Small intestine (tissue), 7 donors: ENCODE measurements around the gene TYK2. TPM values are rescaled to one million over a fixed set of nuclear protein-coding genes. Genes with fewer than 3 reads are reported as not detected.
A peak's percentile ranks its signal among the peaks of the same experiment; 100 is the strongest.
"Not testable (repeated sequence)": the region's sequence is repeated elsewhere in the genome, so short reads cannot be mapped to it uniquely, and the experiment has no call there.

Source experiments
- DNase-seq, 2 donors: peaks; one replicate each; pipeline versions ENCODE4 v3.0.0 to v3.0.0-alpha.2; 2013
- FAIRE-seq: peaks from 2 replicates; lab custom pipeline; 2012; peaks lifted over from hg19 to GRCh38; lab: Jason Lieb, UNC
- H3K27ac ChIP-seq, 3 donors: one replicate each; pipeline ENCODE4 v1.5.1; 2013; ENCODE audit warnings: low read length in 2 of 3, mild to moderate bottlenecking in 2 of 3, control low read depth in 1 of 3, inconsistent platforms in 1 of 3, low read depth in 1 of 3, moderate library complexity in 1 of 3
- H3K27me3 ChIP-seq, 3 donors: one replicate each; pipeline ENCODE4 v1.6.1; 2013; ENCODE audit warnings: low read length in 3 of 3, inconsistent platforms in 1 of 3; ENCODE audit not compliant: control insufficient read depth in 3 of 3, insufficient read depth in 3 of 3
- H3K36me3 ChIP-seq, 3 donors: one replicate each; pipeline ENCODE4 v1.6.1; 2013; ENCODE audit warnings: low read length in 3 of 3, inconsistent platforms in 1 of 3, low read depth in 1 of 3, mild to moderate bottlenecking in 1 of 3, moderate library complexity in 1 of 3; ENCODE audit not compliant: control insufficient read depth in 3 of 3, insufficient read depth in 2 of 3
- H3K4me1 ChIP-seq, 3 donors: one replicate each; pipeline ENCODE4 v1.6.1; 2013; ENCODE audit warnings: low read length in 2 of 3, inconsistent platforms in 1 of 3, low read depth in 1 of 3, mild to moderate bottlenecking in 1 of 3, moderate library complexity in 1 of 3; ENCODE audit not compliant: control insufficient read depth in 3 of 3, insufficient read depth in 2 of 3
- H3K4me3 ChIP-seq, 3 donors: one replicate each; pipeline ENCODE4 v1.5.1; 2013; ENCODE audit warnings: low read length in 3 of 3, control low read depth in 1 of 3, inconsistent platforms in 1 of 3, low read depth in 1 of 3, mild to moderate bottlenecking in 1 of 3, moderate library complexity in 1 of 3
- H3K9me3 ChIP-seq, 2 donors: one replicate each; pipeline ENCODE4 v1.6.1; 2013; ENCODE audit warnings: low read depth in 1 of 2, low read length in 1 of 2; ENCODE audit not compliant: control insufficient read depth in 2 of 2, insufficient read depth in 1 of 2
- WGBS, 3 donors: extraction: QIAGEN DNeasy Blood & Tissue Kit; methylation state at CpG; one replicate each; pipeline ENCODE4 v1.1.7; 2013; 5-methylcytosine and 5-hydroxymethylcytosine counted together
- polyA plus RNA-seq, 4 donors: library from polyadenylated mRNA; stranded (reverse) in 3 of 4; unstranded in 1 of 4; fragments of 200-250 nt in 3 of 4; fragments of 120-200 nt in 1 of 4; gene quantifications; one replicate each; pipeline versions ENCODE4 v1.2.1 to v1.2.3, GENCODE V29; 2013
- donor health status: healthy with polysubstance abuse.
- donor health status: control.
- donor health status: control.
- donor health status: Bipolar disorder and iron deficiency.
- donor health status: healthy.

Gene TYK2
- polyA plus RNA-seq, 4 donors: 81.8 to 162 (median 124) TPM

DNA sequence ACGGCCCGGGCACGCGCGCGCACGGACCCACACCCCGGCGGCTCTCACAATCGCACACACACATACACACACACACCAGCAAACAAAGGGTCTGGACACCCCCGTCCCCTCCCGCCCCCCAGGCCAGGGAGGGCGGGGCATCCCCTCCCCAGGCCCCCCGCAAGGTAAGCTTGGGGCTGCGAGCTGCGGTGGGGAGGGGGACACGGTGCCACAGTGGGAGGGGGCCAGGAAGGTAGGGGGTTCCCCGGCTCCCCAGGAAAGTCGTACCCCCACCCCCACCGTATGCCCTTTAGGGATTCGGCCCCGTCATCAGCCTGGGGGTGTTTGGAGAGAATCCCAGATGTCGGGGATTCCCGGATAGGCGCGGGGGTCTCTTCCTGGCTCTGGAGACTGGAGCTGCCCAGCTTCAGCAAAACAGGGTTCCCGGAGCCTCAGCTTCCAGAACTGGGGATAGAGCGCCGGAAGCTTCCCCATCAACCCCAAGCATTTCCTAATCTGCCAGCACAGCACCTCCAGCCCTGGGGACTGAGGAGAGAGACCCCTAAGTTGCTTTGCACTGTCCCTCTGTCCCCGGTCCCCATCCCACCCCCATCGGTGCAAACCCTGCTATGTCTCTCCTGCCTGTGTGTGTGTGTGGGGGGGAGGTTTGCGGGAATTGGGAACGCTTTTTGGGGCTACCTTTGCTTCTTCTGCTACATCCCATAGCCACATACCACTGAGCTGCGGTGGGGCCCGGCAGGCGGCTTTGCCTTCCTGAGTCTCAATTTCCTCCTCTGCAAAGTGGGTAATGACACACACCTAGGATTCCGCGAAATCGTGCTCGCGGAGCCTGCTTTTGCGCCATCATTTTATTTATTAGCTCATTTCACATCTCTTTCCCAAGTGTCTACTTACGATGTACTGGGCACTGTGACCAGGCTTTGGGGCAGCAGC is 24.8 kb upstream of the TYK2 start:
- FAIRE-seq (no peak), DNase-seq (no peak)
- Histone ChIP-seq H3K27me3 (peaks cover 0 to 48% (median 0%) of the 10 kb centered on the region in 3 donors), H3K36me3 (peaks cover 0 to 8% (median 0%) of the 10 kb centered on the region in 3 donors), H3K27ac (peak overlapping the region in 1 of 3 donors; percentile 12), H3K4me3 (peak overlapping the region in 2 of 3 donors; percentile 95 to 96), H3K4me1 (peaks cover 6 to 9% (median 8%) of the 10 kb centered on the region in 3 donors), H3K9me3 (no peaks in the 10 kb centered on the region)
- 5 to 7% (median 7%) methylated on average over 36 to 43 of the region's 43 CpGs for WGBS, 3 donors

DNA sequence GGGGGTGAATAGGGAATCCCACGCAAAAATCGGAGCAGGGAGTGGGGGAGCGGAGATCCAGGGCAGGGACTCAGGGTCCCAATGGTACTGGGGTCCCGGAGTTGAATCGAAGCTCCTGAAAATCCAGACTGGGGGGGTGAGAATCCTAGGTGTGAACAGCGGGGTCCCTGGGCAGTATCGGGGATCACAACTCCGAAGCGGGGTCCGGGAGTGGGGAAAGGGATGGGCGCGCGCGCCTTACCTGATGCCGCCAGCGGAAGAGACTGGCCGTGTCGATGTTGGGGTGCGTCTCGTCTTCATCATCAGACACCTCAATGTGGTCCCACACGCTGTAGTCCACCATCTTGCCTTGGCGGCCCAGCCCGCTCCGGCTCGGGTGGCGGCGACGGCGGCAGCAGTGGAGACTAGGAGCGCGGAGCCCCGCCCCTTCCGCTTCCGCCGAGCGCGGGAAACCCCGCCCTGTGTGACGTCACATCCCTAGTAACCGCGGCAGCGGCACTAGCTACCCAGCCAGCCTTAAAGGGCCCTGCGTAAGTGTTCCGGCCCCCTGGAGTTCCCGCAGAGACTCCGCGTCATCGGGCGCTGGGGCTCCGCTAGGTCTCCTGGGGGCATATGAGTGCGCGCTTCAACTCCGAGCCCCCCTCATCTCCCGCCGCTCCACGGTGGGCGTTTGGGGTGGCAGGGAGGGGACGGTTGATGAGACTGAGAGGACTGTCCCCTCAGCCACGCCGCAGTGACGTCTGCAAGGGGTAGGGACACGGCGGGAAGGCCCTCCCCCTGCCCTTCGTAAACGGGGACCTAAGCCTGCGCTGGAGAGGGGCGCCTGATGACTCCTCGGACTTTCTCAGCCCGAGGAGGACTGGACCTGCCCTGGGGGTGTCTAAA is 23.0 kb upstream of the TYK2 start, which contains the start of gene CDC37:
Gene CDC37 (minus strand): TSS at position 406 of the 885 bp plus-strand sequence. CDS start 63 bp downstream, at position 343.
- Histone ChIP-seq H3K27me3 (peaks cover 0 to 36% (median 0%) of the 10 kb centered on the region in 3 donors), H3K4me3 (peak within 1 kb of the TSS; percentile 93 to 96 (median 95)), H3K36me3 (peaks cover 0 to 23% (median 2%) of the 10 kb centered on the region in 3 donors), H3K4me1 (peaks cover 6 to 9% (median 8%) of the 10 kb centered on the region in 3 donors), H3K27ac (peak within 1 kb of the TSS; percentile 17 to 86 (median 49)), H3K9me3 (no peaks in the 10 kb centered on the region)
- WGBS, 3 donors: 0% methylated on average over 59 to 69 of the region's 69 CpGs
- DNase-seq (peak; percentile 93 to 99), FAIRE-seq (no peak)

DNA sequence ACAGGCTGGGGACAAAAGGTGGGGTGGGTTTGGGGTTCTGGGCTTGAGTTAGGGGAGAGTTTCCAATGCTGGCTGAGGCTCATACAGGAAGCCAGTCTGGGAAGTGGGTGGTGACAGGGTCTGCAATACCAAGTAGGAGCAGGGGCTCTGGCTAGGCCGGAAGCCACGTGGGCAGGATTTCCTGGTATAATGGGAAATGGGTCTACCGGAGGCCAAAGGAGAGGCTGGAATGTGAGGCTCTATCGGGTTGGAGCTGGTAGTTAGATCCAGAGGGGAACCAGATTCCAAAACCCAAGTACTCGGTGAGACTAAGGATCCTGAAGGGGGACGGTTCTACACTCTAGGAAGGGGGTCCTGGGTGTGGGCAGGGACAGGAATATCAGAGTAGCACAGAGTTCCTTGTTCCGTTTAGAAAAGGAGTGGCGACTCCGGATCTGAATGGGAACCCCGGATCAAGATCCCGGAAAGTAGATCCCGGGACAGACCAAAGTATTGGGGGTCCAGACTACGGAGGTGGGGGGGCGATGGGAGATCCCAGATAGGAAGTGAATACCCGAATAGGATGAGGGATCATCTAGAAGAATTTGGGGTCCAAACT is 22.2 kb upstream of the TYK2 start:
- peak in 1 of 2 donors; percentile 61 for DNase-seq
- WGBS, 3 donors: 0 to 1% (median 1%) methylated on average over 15 of the region's 15 CpGs

DNA sequence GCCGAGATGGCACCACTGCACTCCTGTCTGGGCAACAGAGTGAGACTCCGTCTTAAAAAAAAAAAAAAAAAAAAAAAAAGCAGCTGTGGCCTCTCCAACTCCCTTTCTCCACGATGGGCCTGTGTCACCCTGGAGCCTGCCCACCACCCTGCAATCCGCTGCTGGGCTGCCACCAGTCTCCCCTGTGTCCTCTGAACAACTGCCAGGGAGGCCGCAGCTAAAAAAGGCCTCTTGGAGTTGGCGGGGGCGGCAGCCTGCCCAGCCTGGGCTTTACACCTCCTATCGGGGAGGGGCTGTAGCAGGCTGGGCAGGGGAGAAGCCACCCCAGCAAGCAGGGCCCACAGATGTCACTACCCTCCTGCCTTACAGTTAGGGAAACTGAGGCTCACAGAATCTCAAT is 19.5 kb upstream of the TYK2 start:
- no peak for FAIRE-seq
- peaks cover 4 to 55% (median 5%) of the 10 kb centered on the region in 3 donors for H3K36me3 ChIP-seq
- 86 to 96% (median 94%) methylated on average over 7 to 8 of the region's 8 CpGs for WGBS, 3 donors
- H3K27me3 ChIP-seq: peaks cover 0 to 8% (median 0%) of the 10 kb centered on the region in 3 donors
- no peak for DNase-seq
- H3K27ac ChIP-seq: no peak overlapping the region
- H3K4me1 ChIP-seq: peaks cover 6 to 9% (median 8%) of the 10 kb centered on the region in 3 donors
- H3K4me3 ChIP-seq: no peak overlapping the region
- no peaks in the 10 kb centered on the region for H3K9me3 ChIP-seq

More for the DNA sequence above, 22.2 kb upstream of the TYK2 start:
- peak overlapping the region; percentile 93 to 96 (median 95) for H3K4me3 ChIP-seq
- H3K27me3 ChIP-seq: peaks cover 0 to 30% (median 0%) of the 10 kb centered on the region in 3 donors
- H3K9me3 ChIP-seq: no peaks in the 10 kb centered on the region
- FAIRE-seq: no peak
- peaks cover 6 to 9% (median 8%) of the 10 kb centered on the region in 3 donors for H3K4me1 ChIP-seq
- H3K27ac ChIP-seq: peak overlapping the region in 1 of 3 donors; percentile 86
- H3K36me3 ChIP-seq: peaks cover 0 to 31% (median 2%) of the 10 kb centered on the region in 3 donors

DNA sequence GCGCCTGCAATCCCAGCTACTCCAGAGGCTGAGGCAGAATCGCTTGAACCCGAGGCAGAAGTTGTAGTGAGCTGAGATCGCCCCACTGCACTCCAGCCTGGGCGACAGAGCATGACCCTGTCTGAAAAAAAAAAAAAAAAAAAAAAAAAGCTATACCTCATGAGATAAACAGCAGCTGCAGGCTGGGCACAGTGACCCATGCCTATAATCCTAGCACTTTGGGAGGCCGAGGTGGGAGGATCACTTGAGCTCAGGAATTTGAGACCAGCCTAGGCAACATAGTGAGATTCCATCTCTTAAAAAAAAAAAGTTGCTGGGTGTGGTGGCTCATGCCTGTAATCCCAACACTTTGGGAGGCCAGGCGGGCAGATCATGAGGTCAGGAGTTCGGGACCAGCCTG is 19.0 kb upstream of the TYK2 start:
- not testable (repeated sequence) for DNase-seq, H3K9me3 ChIP-seq, H3K4me1 ChIP-seq, H3K27me3 ChIP-seq, H3K27ac ChIP-seq, H3K4me3 ChIP-seq, FAIRE-seq
- peaks cover 4 to 61% (median 7%) of the 10 kb centered on the region in 3 donors for H3K36me3 ChIP-seq
- WGBS, 3 donors: 92 to 94% (median 92%) methylated on average over 8 of the region's 8 CpGs

DNA sequence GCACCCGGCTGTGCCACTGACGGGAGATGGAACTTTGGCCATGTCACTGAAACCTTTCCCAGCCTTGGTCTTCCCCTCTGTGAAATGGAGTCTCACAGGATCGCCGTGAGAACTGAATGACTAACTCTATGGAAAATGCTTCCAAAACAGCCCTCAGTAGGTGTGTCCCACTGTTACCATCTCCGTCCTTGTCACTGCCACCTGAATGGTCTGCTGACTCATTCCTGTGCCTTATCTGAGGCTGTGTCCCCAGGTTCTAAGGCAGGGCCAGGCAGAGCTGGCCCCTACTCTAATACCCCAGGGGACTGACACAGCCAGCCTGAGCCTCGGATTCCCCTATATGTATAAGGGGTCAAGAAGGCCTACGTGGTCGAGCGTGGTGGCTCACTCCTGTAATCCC is 18.4 kb upstream of the TYK2 start:
- 81 to 84% (median 83%) methylated on average over 9 of the region's 9 CpGs for WGBS, 3 donors
- FAIRE-seq: no peak
- Histone ChIP-seq H3K27ac (no peak overlapping the region), H3K9me3 (no peaks in the 10 kb centered on the region), H3K36me3 (peaks cover 4 to 66% (median 7%) of the 10 kb centered on the region in 3 donors), H3K4me1 (peaks cover 6 to 9% (median 6%) of the 10 kb centered on the region in 3 donors), H3K27me3 (no peaks in the 10 kb centered on the region), H3K4me3 (no peak overlapping the region)
- DNase-seq: no peak

DNA sequence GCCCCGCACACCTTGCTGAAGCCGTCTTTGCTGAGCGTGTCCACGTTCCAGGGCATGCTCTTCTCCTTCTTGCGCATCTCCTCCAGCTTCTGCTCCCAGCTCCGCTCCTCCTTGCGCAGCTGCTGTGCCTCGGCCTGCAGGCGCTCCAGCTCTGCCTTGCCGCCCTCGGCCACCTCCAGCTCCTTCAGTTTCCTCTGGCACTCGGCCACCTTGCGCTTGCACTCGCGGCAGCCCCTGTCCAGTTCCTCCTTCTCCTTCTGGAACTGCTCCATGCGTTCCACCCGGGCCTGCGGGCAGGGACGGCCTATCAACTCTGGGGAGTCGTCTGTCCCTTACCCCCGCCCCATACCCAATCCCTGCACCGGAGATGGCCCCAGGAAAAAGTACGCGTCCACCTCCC is 15.5 kb upstream of the TYK2 start:
- Histone ChIP-seq H3K27ac (no peak overlapping the region), H3K9me3 (no peaks in the 10 kb centered on the region), H3K4me3 (no peak overlapping the region), H3K27me3 (no peaks in the 10 kb centered on the region), H3K4me1 (peaks cover 0 to 1% (median under 1%) of the 10 kb centered on the region in 3 donors), H3K36me3 (peaks cover 20 to 91% (median 22%) of the 10 kb centered on the region in 3 donors)
- DNase-seq (no peak), FAIRE-seq (no peak)
- WGBS, 3 donors: 82 to 86% (median 85%) methylated on average over 22 to 24 of the region's 24 CpGs
